ENCODE data around the gene RNU2-1. TPM values are rescaled to one million over a fixed set of nuclear protein-coding genes. Genes with fewer than 3 reads are reported as not detected.
A peak's percentile ranks its signal among the peaks of the same experiment; 100 is the strongest.
"Not testable (repeated sequence)": the region's sequence is repeated elsewhere in the genome, so short reads cannot be mapped to it uniquely, and the experiment has no call there.

RNU2-1 gene
- total RNA-seq, 1 experiment from 2014 or later: not detected

DNA sequence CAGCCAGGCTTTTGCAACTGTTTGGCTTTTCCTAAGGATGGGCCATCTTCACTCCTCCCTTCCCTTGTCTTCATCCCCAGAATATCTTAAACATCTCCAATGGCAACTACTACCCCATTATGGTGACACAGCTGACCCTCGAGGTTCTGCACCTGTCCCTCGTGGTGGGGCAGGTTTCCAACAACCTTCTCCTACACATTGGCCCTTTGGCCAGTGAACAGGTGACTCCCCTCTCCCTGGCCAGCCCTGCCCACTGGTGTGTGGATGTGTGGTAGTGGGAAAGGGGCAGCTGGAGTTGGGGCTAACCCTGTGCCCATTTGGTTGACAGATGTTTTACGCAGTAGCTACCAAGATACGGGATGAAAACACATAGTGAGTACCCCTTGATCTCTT is 17.4 kb downstream of the RNU2-1 start:
- DNase-seq (ENCODE audit: low spot score): no peak

DNA sequence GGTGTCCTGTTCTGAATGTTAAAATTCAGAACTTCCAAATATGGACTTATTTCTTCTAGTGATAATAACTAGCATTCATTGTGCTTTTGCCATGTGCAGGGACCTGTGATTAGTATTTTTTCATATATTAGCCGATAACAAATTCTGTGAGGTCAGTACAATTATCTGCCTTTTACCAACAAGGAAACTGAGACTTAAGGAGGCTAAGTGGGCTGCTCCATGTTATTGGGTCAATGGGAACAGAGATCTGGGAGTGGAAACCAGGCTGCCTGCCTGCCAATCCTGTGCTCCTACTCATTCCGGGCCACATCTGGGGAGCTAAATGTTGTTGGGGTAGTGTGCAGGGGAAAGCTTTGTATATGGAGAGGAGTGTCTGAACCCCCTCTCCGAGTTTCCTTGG is 18.4 kb downstream of the RNU2-1 start:
- DNase-seq (ENCODE audit: low spot score): no peak

DNA sequence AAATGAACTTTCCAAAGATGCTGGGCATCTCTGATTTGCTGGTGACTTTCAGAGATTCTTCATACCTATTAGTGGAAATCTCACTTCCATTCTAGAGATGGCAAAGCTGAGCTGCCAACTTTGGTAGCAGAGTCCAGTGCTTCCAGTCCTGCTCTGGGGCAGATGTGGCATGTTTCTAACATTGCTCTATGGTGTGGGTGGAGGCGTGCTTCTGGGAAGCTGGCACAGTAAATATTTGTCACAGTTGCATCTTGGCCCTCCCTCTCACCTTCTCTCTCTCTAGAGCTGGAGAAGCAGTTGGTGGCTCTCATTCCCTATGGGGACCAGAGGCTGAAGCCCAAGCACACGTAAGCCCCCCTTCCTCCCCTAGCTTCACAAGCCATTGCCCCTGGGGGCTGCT is 20.2 kb downstream of the RNU2-1 start:
- DNase-seq (ENCODE audit: low spot score): no peak

DNA sequence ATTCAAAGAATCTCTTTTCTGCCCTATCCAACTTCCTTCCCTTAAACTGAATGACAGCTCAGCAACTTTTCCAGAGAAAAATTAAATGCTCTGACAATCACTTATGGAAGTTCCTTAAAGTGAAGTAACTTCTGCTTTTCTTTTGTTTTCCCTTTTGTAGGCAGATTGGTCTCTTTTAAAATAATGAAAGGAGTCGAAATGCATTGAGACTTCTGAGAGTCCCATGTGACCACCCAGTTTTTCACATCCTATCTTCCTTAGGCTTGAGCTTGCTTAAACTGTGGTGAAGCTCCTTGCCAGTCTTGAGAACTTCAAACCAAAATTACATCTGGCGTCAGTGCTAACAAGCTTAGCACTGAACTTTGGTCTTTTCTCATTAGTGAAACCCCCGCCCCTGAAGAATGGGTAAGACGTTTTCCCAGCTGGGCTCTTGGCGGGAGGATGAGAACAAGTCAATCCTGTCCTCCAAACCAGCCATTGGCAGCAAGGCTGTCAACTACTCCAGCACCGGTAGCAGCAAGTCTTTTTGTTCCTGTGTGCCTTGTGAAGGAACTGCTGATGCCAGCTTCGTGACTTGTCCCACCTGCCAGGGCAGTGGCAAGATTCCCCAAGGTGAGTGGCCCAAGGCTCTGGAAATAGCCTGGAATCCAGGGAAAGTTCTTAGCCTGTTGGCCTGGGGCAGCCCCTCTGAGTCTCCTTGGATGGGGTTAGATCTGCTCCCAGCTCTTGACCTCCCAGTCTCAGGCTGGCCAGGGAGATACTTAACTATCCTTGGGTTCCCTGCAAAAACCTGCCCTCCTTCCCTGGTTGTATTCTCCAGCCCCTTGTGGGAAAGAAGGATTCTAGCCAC is 20.9 kb downstream of the RNU2-1 start:
- DNase-seq (ENCODE audit: low spot score): no peak

DNA sequence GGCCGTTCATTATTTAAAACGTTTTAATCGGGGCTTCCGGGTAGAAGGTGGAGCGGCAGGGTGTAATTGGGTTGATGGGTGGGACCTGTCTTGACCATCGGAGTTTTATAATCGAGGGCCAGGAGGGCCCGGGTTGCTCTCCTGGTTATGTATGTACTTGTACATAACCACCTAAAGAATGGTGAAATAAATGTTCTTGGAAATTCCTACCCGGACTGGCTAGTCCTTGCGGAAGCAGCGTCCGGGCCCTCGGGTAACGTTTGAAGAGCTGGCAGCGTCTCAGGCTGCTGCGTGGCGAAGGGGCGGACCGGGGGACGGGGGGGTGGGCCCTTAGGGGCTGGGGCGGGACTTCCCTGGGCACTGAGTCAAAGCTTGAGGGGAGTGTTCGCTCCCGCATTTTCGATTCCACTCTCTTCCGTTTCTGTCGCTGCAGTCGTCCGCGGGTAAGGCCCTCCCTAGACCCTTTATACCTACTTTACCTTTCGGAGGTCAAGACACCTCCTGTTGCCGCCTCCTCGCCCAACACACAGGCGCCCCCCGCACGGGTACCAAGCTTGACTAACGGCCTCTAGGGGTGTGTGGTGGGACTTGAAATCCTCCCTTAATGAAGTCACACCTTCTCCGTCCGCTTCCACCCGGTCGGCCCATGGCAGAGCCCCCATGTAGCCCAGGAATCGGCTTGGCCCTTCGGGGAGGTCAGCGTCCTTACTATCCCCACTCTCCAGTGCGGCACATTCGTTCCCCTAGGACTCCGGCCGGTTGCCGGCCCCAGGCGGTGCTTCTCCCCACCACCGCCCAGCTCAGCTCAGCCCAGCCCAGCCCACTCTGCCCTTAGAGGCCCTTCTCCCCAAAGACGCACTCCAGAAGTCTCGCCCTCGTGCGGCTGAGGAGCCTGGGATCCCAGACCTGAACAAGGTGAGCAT is 22.0 kb downstream of the RNU2-1 start, which contains the start of gene TMEM106A:
TSS of gene TMEM106A (plus strand) at position 396 of the 923 bp plus-strand sequence. CDS start 1,167 bp downstream, outside the sequence.
- DNase-seq (ENCODE audit: low spot score): peak; percentile 73

DNA sequence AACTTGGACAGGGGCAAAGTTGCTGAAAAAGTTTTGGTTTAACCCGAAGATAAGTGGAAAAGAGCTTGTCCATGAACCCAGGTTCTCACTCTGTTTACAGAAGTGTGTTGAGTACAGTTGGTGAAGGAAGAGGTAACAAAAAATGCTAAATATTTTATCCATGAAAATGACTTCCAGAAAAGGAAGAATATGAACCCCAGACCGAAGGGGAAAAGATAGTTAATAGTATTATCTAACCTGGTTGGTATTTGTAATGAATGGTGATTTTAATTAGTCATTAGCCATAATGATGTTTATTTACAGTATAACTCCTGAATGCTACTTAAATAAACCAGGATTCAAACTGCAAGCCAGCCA is 22.7 kb downstream of the RNU2-1 start:
- no peak for DNase-seq (ENCODE audit: low spot score)

DNA sequence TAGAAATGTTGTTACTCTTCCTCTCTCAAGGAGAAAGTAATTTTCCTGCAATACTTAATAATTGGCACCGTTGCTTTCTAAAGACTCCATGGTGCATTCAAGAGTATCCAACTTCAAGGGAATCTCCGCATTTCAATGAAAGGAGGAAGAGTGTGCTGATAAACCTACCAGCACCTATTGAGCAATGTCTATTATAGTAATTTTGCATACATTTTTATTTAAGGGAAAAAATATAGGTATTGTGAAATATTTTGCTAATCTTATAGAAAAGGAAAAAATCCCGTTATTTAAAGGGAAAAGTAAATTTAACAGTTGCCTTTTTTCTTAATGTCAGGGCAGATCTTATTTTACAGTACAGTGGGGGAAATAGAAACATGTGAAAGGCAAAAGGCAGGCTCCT is 23.2 kb downstream of the RNU2-1 start:
- DNase-seq (ENCODE audit: low spot score): no peak

DNA sequence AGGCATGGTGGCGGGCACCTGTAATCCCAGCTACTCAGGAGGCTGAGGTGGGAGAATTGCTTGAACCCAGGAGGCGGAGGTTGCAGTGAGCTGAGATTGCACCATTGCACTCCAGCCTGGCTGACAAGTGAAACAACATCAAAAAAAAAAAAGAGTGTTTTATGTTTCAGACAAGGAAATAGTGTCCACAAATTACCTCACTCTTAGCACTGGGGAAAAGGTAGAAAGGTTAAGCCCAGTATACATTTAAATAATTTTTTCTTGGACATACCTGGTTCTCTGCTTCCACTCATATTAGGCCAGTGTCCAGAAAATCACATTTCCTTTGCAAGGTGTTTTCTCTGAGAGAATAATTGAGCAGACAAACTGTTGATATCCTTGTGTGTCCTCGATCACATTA is 30.8 kb downstream of the RNU2-1 start:
- DNase-seq (ENCODE audit: low spot score): not testable (repeated sequence)

DNA sequence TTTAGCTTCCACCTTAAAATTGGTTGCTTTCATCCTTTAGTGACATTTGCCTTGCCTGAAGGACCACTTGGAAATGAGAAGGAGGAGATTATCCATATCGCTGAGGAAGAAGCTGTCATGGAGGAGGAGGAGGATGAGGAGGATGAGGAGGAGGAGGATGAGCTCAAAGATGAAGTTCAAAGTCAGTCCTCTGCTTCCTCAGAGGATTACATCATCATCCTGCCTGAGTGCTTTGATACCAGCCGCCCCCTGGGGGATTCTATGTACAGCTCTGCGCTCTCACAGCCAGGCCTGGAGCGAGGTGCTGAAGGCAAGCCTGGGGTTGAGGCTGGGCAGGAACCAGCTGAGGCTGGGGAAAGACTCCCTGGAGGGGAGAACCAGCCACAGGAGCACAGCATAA is 33.6 kb downstream of the RNU2-1 start:
- DNase-seq (ENCODE audit: low spot score): no peak

DNA sequence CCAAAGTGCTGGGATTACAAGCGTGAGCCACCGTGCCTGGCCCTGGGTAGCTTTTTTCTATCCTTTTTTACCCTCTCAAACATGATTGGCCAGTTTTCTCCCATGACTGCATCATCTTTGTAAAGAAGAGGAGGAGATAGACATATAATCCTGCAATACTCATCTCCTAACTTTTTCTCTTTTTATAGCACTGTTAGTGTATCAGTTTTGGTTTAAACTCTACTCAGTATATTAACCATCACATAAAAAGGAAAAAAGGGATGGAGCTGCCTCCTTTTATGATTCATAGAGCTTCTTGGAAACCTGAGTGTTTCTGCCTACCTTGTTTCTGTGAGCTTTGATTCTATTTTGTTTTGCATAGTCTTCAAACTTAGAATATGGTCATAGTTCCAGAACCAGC is 34.1 kb downstream of the RNU2-1 start:
- no peak for DNase-seq (ENCODE audit: low spot score)

DNA sequence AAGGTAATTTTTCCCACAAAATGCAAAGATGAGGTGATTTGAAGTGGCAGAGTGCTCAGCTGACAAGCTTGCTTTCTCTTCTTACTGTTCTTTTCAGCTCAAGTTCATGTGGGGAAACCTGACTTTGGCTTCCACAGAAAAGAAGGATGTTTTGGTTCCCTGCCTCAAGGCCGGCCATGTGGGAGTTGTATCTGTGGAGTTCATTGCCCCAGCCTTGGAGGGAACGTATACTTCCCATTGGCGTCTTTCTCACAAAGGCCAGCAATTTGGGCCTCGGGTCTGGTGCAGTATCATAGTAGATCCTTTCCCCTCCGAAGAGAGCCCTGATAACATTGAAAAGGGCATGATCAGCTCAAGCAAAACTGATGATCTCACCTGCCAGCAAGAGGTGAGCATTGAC is 40.5 kb downstream of the RNU2-1 start:
- no peak for DNase-seq (ENCODE audit: low spot score)

DNA sequence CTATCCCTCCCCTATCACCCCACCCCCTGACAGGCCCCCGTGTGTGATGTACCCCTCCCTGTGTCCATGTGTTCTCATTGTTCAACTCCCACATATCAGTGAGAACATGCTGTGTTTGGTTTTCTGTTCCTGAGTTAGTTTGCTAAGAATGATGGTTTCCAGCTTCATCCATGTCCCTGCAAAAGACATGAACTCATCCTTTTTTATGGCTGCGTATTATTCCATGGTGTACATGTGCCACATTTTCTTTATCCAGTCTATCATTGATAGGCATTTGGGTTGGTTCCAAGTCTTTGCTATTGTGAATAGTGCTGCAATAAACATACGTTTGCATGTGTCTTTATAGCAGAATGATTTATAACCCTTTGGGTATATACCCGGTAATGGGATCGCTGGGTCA is 47.1 kb downstream of the RNU2-1 start:
- DNase-seq (ENCODE audit: low spot score): not testable (repeated sequence)

DNA sequence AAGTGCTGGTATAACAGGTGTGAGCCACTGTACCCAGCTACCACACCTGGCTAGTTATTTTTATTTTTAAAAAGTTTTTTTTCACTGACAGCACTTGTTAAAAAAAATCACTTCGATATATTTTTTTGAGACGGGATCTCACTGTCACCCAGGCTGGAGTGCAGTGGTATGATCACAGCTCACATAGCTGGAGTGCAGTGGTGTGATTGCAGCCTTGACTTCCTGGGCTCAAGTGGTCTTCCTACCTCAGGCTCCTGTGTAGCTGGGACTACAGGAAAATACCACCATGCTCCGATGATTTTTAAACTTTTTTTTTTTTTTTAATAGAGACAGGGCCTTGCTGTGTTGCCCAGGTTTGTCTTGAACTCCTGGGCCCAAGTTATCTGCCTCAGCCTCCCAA is 49.9 kb downstream of the RNU2-1 start:
- DNase-seq (ENCODE audit: low spot score): no peak

Other genes with a start within 250 kb of the RNU2-1 start
- gene RPL27, start 235.6 kb downstream of the RNU2-1 start, total RNA-seq (2014; rRNA removed; shearing (Covaris generic)): 1,148 and 1,169 TPM in 2 replicates
- 79.5 and 84.2 TPM in 2 replicates for gene IFI35, start 227.2 kb downstream of the RNU2-1 start, total RNA-seq (2014; rRNA removed; shearing (Covaris generic))
- 362 and 414 TPM in 2 replicates for gene VAT1, start 211.6 kb downstream of the RNU2-1 start, total RNA-seq (2014; rRNA removed; shearing (Covaris generic))
- 0.05 TPM in 1 of 2 replicates, not detected in the other for gene RND2, start 208.7 kb downstream of the RNU2-1 start, total RNA-seq (2014; rRNA removed; shearing (Covaris generic))
- 46.0 and 51.1 TPM in 2 replicates for gene BRCA1, start 108.6 kb downstream of the RNU2-1 start, total RNA-seq (2014; rRNA removed; shearing (Covaris generic))
- 81.9 and 93.0 TPM in 2 replicates for gene NBR1, start 62.8 kb downstream of the RNU2-1 start, total RNA-seq (2014; rRNA removed; shearing (Covaris generic))
- gene TMEM106A, start 22.1 kb downstream of the RNU2-1 start, total RNA-seq (2014; rRNA removed; shearing (Covaris generic)): 4.9 and 5.3 TPM in 2 replicates
- gene CCDC200, start 5.4 kb downstream of the RNU2-1 start, total RNA-seq (2014; rRNA removed; shearing (Covaris generic)): not detected in 2 replicates
- 7.1 and 9.8 TPM in 2 replicates for gene ARL4D, start 165.0 kb upstream of the RNU2-1 start, total RNA-seq (2014; rRNA removed; shearing (Covaris generic))
- 45.7 and 52.3 TPM in 2 replicates for gene DHX8, start 250.0 kb upstream of the RNU2-1 start, total RNA-seq (2014; rRNA removed; shearing (Covaris generic))